PFSK-1 (cell line): Measurements from ENCODE around the gene POLR1E.

Source experiments
- FOXP2 ChIP-seq: optimal IDR thresholded peaks from 2 replicates; pipeline ENCODE3; 2011; ENCODE audit warnings: borderline replicate concordance, control low read depth, inconsistent platforms; ENCODE audit not compliant: insufficient read depth; ENCODE audit errors: extremely low read length, extremely low read depth
- POLR2AphosphoS5 ChIP-seq: IDR thresholded peaks from 2 replicates; pipeline ENCODE4 v1.6.1; 2012; ENCODE audit warnings: low read depth, mild to moderate bottlenecking, control low read depth, low read length, moderate library complexity
- REST ChIP-seq, 2 experiments: IDR thresholded peaks; 2 replicates each; pipeline versions ENCODE4 v1.6.1 to v1.8.0; 2011 to 2012; ENCODE audit warnings: low read depth in 2 of 2, low read length in 2 of 2, control low read depth in 1 of 2, inconsistent platforms in 1 of 2, mild to moderate bottlenecking in 1 of 2, moderate library complexity in 1 of 2; ENCODE audit not compliant: insufficient read depth in 1 of 2
- SIN3A ChIP-seq: IDR thresholded peaks from 2 replicates; pipeline ENCODE4 v1.6.1; 2012; ENCODE audit warnings: mild to moderate bottlenecking, low read length, moderate library complexity, borderline replicate concordance; ENCODE audit not compliant: insufficient read depth
- TAF1 ChIP-seq: IDR thresholded peaks from 2 replicates; pipeline ENCODE4 v1.6.1; 2012; ENCODE audit warnings: low read length, control low read depth, borderline replicate concordance; ENCODE audit not compliant: insufficient read depth

The POLR1E gene

GRCh38 chr9:37534901-37535300, 49.2 kb downstream of the POLR1E start:
- TF ChIP-seq POLR2AphosphoS5 (no peak), SIN3A (no peak), FOXP2 (no peak), REST (IDR thresholded peaks at IDR 0.05; ENCODE audit: insufficient read depth in 1 of 2, low read depth in 2 of 2, low read length in 2 of 2) (no peak), TAF1 (no peak)

GRCh38 chr9:37538099-37538498, 52.4 kb downstream of the POLR1E start:
- TF ChIP-seq TAF1, result no peak
- no peak for TF ChIP-seq REST (IDR thresholded peaks at IDR 0.05; ENCODE audit: insufficient read depth in 1 of 2, low read depth in 2 of 2, low read length in 2 of 2)
- no peak for TF ChIP-seq SIN3A

GRCh38 chr9:37539634-37540033, 53.9 kb downstream of the POLR1E start:
- TF ChIP-seq REST (IDR thresholded peaks at IDR 0.05; ENCODE audit: insufficient read depth in 1 of 2, low read depth in 2 of 2, low read length in 2 of 2), result no peak
- no peak for TF ChIP-seq SIN3A
- TF ChIP-seq TAF1, result no peak
- no peak for TF ChIP-seq POLR2AphosphoS5
- TF ChIP-seq FOXP2, result no peak

- TF ChIP-seq SIN3A (no peak), FOXP2 (no peak), REST (IDR thresholded peaks at IDR 0.05; ENCODE audit: insufficient read depth in 1 of 2, low read depth in 2 of 2, low read length in 2 of 2) (no peak), TAF1 (no peak), POLR2AphosphoS5 (no peak)
Measured at GRCh38 chr9:37540634-37541033, 54.9 kb downstream of the POLR1E start.

- TF ChIP-seq TAF1 (no peak), REST (IDR thresholded peaks at IDR 0.05; ENCODE audit: insufficient read depth in 1 of 2, low read depth in 2 of 2, low read length in 2 of 2) (no peak), SIN3A (no peak), FOXP2 (no peak), POLR2AphosphoS5 (no peak)
Measured at GRCh38 chr9:37541465-37541864, 55.7 kb downstream of the POLR1E start.
